Mesenteric fat pad (tissue), 1 donor: Measurements from ENCODE around the gene GATAD2A. TPM values are rescaled to one million over a fixed set of nuclear protein-coding genes. Genes with fewer than 3 reads are reported as not detected.
A peak's percentile ranks its signal among the peaks of the same experiment; 100 is the strongest.

Source experiments
- DNase-seq: peaks from one replicate; pipeline ENCODE4 v3.0.0-alpha.2; 2020; ENCODE audit warnings: low spot score
- total RNA-seq: library from RNA; stranded (reverse); fragmentation: NEBNext Ultra II Directional; extraction: Animal tissue kit (Norgen Biotek cat#: 25700); gene quantifications from one replicate; pipeline ENCODE4 v1.2.1, GENCODE V29; 2021
- donor health status: DM: yes; HTN: yes; CAD: no.

GATAD2A gene
- total RNA-seq, 1 donor from 2014 or later: 98.9 TPM

GRCh38 chr19:19530423-19530804 is 124.9 kb downstream of the GATAD2A start:
- DNase-seq: no peak

GRCh38 chr19:19530889-19531288 is 125.4 kb downstream of the GATAD2A start:
- no peak for DNase-seq

- DNase-seq: peak; percentile 96
Observed at GRCh38 chr19:19531951-19532805, 126.7 kb downstream of the GATAD2A start.

- DNase-seq: no peak
Observed at GRCh38 chr19:19532806-19533701, 127.6 kb downstream of the GATAD2A start.

GRCh38 chr19:19533841-19534240 is 128.4 kb downstream of the GATAD2A start:
- DNase-seq: no peak

GRCh38 chr19:19534556-19535265 is 129.2 kb downstream of the GATAD2A start:
- DNase-seq: no peak

- DNase-seq: no peak
Observed at GRCh38 chr19:19535311-19536191, 130.1 kb downstream of the GATAD2A start.

GRCh38 chr19:19537075-19538048 is 131.9 kb downstream of the GATAD2A start:
- no peak for DNase-seq

GRCh38 chr19:19538061-19538784 is 132.7 kb downstream of the GATAD2A start, which contains the start of gene CILP2:
TSS of gene CILP2 (plus strand) at chr19:19538265. CDS start at chr19:19538350, 85 bp downstream.
- DNase-seq: no peak

- DNase-seq: no peak
Observed at GRCh38 chr19:19538785-19539166, 133.3 kb downstream of the GATAD2A start.

GRCh38 chr19:19539698-19540063 is 134.2 kb downstream of the GATAD2A start:
- no peak for DNase-seq

- DNase-seq: no peak
Observed at GRCh38 chr19:19540064-19540714, 134.7 kb downstream of the GATAD2A start.

- DNase-seq: no peak
Observed at GRCh38 chr19:19540715-19541515, 135.4 kb downstream of the GATAD2A start.

- DNase-seq: no peak
Observed at GRCh38 chr19:19541616-19542015, 136.1 kb downstream of the GATAD2A start.

GRCh38 chr19:19542507-19542906 is 137.0 kb downstream of the GATAD2A start:
- no peak for DNase-seq

- no peak for DNase-seq
Observed at GRCh38 chr19:19543101-19543500, 137.6 kb downstream of the GATAD2A start.

- DNase-seq: no peak
Observed at GRCh38 chr19:19543640-19544039, 138.2 kb downstream of the GATAD2A start.
